ENCODE measurements around the gene HSBP1.
A peak's percentile ranks its signal among the peaks of the same experiment; 100 is the strongest.

Gene HSBP1

DNA sequence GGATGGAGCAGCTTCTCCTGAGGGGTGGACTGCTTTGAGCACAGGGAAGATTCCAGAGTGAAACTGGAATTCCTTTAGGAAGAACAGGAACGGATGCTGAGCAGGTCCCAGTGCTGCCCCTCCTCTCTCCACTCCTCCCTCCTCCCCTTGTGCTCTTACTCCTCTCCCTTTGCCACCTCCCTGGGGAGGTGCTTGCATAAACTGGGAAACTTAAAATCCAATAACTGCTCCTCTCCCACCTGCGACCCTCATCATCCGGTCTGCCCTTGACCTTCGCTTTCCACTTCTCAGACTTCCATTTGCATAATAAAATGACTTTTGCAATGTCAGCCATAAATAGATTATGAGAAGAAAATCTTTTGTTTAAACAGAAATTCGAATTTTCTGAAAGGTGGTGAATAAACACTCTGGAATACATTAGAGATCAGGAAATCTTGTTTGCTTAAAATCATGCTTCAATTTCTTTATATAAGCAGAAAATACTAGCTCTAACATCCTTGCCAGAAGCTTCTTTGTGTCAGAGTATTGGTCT lies 23.7 kb downstream of the HSBP1 start:
- DNase-seq (ENCODE audit: low read depth, low spot score): no peak
- in situ Hi-C loops (cut with HindIII; ENCODE audit: low sequenced_read_pairs): no loop called here
- H3K4me3 ChIP-seq (ENCODE audit: low read depth, low read length): no peak overlapping the region
- TF ChIP-seq CTCF (IDR thresholded peaks at IDR 0.05; ENCODE audit: low read depth, low read length): no peak

DNA sequence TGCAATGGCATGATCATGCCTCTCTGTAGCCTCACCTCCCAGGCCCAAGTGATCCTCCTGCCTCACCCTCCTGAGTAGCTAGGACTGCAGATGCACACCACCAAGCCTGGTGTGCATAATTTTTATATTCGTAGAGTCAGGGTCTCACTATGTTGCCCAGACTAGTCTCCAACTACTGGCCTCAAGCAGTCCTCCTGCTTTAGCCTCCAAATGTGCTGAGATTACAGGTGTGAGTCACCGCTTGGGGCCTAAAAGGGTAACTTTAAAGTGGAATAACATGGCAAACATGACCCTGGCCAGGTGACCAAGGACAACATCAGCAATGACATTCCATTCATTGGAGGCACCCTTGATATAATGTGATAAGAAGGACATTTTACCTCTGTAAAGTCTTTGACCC lies 26.1 kb downstream of the HSBP1 start:
- DNase-seq (ENCODE audit: low read depth, low spot score): no peak
- in situ Hi-C loops (cut with HindIII; ENCODE audit: low sequenced_read_pairs): no loop called here
- no peak for TF ChIP-seq CTCF (IDR thresholded peaks at IDR 0.05; ENCODE audit: low read depth, low read length)

DNA sequence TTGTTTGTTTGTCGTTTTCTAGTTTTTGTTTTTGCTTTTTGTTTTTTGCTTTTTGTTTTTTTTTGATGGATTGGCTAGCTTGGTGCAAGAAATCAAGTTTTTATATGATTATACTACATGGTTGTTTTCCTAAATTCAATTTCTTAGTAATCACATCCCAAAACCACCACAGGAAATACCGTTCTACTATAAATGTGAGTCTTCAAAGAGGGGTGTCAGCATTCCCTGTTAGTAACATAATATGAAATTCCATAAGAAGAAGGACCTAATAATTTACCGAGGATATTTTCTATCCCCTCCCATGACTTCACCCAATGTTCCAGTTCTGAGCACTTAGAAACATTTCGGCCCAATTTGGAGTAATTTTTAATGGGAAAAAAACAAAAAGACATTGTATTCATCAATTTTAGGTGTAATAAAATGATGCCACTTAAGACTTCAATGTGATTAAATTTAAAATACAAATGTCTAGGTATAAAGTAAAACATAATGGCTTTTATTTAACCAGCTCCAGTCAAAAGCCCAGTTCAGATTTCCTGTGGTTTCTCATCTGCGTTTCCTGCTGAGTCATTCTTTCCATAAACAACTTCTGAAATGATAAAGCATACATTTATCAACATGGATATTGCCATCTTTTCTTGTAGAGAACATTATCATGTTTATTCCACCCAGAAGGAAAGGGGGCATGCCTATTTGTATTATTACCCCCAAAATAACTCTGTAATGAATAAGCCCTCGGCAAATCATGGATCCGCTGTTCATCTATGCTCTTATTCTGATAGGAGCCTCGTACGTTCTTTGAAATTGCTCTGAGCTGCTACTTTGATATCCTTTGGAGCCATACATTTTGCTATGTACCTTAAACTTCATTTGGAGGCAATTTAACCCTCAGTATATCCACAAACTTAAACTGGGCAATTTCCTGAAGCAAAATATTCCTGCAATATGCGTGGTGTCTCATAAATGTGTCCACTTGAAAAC lies 28.1 kb downstream of the HSBP1 start:
- H3K4me3 ChIP-seq (ENCODE audit: low read depth, low read length): no peak overlapping the region
- peak; percentile 79 for DNase-seq (ENCODE audit: low read depth, low spot score)
- no peak for TF ChIP-seq CTCF (IDR thresholded peaks at IDR 0.05; ENCODE audit: low read depth, low read length)
- in situ Hi-C loops (cut with HindIII; ENCODE audit: low sequenced_read_pairs): no loop called here

More for the DNA sequence above, 26.1 kb downstream of the HSBP1 start:
- no peak overlapping the region for H3K4me3 ChIP-seq (ENCODE audit: low read depth, low read length)

GRCh38 chr16:83837566-83837965 lies 29.8 kb downstream of the HSBP1 start:
- in situ Hi-C loops (cut with HindIII; ENCODE audit: low sequenced_read_pairs): no loop called here
- H3K4me3 ChIP-seq (ENCODE audit: low read depth, low read length): no peak overlapping the region

DNA sequence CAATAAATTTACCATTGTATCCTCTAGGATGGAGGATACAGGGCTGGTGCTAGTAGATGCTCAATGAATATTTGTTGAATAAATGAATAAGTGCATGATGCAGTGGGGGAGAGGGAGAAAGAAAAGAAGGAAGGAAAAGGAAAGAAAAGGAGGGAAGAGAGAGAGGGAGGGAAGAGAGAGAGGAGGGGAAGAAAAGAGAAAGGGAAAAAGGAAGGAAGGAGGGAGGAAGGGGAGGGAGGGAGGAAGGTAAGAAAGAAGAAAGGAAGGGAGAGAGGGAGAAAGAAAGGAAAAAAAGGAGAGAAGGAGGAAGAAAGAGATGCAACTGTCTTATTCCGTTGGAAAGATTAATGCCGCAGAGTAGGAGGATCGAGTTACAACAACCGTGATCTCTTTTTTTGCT lies 30.4 kb downstream of the HSBP1 start:
- TF ChIP-seq CTCF (IDR thresholded peaks at IDR 0.05; ENCODE audit: low read depth, low read length): no peak
- no peak for DNase-seq (ENCODE audit: low read depth, low spot score)
- no peak overlapping the region for H3K4me3 ChIP-seq (ENCODE audit: low read depth, low read length)
- in situ Hi-C loops (cut with HindIII; ENCODE audit: low sequenced_read_pairs): no loop called here

More at GRCh38 chr16:83837566-83837965, 29.8 kb downstream of the HSBP1 start:
- DNase-seq (ENCODE audit: low read depth, low spot score): no peak
- no peak for TF ChIP-seq CTCF (IDR thresholded peaks at IDR 0.05; ENCODE audit: low read depth, low read length)

DNA sequence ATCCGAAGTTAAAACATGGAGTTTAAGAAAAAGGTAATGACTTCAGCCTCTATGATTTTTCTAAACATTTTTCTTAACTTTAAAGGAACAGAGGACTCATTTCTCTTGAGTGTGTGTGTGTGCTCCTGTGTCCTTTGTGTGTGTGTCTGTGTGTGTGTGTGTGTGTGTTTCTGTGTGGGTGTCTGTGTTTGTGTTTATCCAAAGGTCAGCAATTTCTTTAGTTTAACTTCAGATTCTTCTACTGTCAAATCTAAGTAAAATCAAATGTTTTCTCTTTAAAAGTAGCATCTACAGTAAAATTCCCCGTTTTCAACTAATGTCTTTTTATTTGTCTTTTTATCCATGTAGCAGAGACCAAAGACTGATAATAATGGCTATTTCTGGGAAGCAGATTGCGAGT lies 31.8 kb downstream of the HSBP1 start:
- in situ Hi-C loops (cut with HindIII; ENCODE audit: low sequenced_read_pairs): no loop called here

More for the DNA sequence above, 31.8 kb downstream of the HSBP1 start:
- DNase-seq (ENCODE audit: low read depth, low spot score): no peak
- TF ChIP-seq CTCF (IDR thresholded peaks at IDR 0.05; ENCODE audit: low read depth, low read length): no peak
- no peak overlapping the region for H3K4me3 ChIP-seq (ENCODE audit: low read depth, low read length)

All from astrocyte of the spinal cord (primary cell).